ENCODE results near the gene ASIC1.
"Not testable (repeated sequence)": the region's sequence is repeated elsewhere in the genome, so short reads cannot be mapped to it uniquely, and the experiment has no call there.

Gene ASIC1

GRCh38 chr12:50073206-50073605 is 15.8 kb downstream of the ASIC1 start:
- no peaks in the 10 kb centered on the region for H3K27me3 ChIP-seq (ENCODE audit: low read depth)
- in situ Hi-C loops (cut with MboI; ENCODE audit: low sequenced_read_pairs): loop anchor here (10.0 kb wide), 1 partner anchor 102 kb away; no protein-coding TSS in a partner anchor
- no peak for DNase-seq (ENCODE audit: low spot score in 2 of 2)
- H3K36me3 ChIP-seq (replicated peaks): peaks cover 3% of the 10 kb centered on the region; the same call in 1 of the 2 replicates
- H3K4me3 ChIP-seq: no peak overlapping the region
- no peaks in the 10 kb centered on the region for H3K9me3 ChIP-seq
- H3K4me1 ChIP-seq: peaks cover 3% of the 10 kb centered on the region; the same call in 1 of the 2 replicates

- Histone ChIP-seq H3K4me1 (peaks cover 3% of the 10 kb centered on the region; the same call in 1 of the 2 replicates), H3K9me3 (no peaks in the 10 kb centered on the region), H3K4me3 (no peak overlapping the region), H3K27me3 (ENCODE audit: low read depth) (no peaks in the 10 kb centered on the region), H3K36me3 (replicated peaks) (peaks cover 3% of the 10 kb centered on the region; the same call in 1 of the 2 replicates)
- in situ Hi-C loops (cut with MboI; ENCODE audit: low sequenced_read_pairs): loop anchor here (10.0 kb wide), 1 partner anchor 101 kb away; no protein-coding TSS in a partner anchor
- no peak for DNase-seq (ENCODE audit: low spot score in 2 of 2)
Measured at GRCh38 chr12:50073712-50074111, 16.3 kb downstream of the ASIC1 start.

GRCh38 chr12:50074936-50075807 is 17.8 kb downstream of the ASIC1 start:
- Histone ChIP-seq H3K4me3 (no peak overlapping the region), H3K27me3 (ENCODE audit: low read depth) (no peaks in the 10 kb centered on the region), H3K9me3 (no peaks in the 10 kb centered on the region), H3K36me3 (replicated peaks) (peaks cover 3% of the 10 kb centered on the region; the same call in 1 of the 2 replicates), H3K4me1 (peaks cover 3% of the 10 kb centered on the region; the same call in 1 of the 2 replicates)
- peak; percentile 75 to 90 for DNase-seq (ENCODE audit: low spot score in 2 of 2)
- in situ Hi-C loops (cut with MboI; ENCODE audit: low sequenced_read_pairs): loop anchor here (10.0 kb wide), 1 partner anchor 100 kb away; no protein-coding TSS in a partner anchor

GRCh38 chr12:50075808-50076170 is 18.4 kb downstream of the ASIC1 start:
- no peaks in the 10 kb centered on the region for H3K9me3 ChIP-seq
- in situ Hi-C loops (cut with MboI; ENCODE audit: low sequenced_read_pairs): loop anchor here (10.0 kb wide), 1 partner anchor 99 kb away; no protein-coding TSS in a partner anchor
- DNase-seq (ENCODE audit: low spot score in 2 of 2): no peak
- H3K27me3 ChIP-seq (ENCODE audit: low read depth): no peaks in the 10 kb centered on the region
- no peak overlapping the region for H3K4me3 ChIP-seq
- H3K36me3 ChIP-seq (replicated peaks): 0 out of 2 replicates have a peak, but pooled peaks cover 3% of the 10 kb centered on the region
- H3K4me1 ChIP-seq: no peaks in the 10 kb centered on the region

GRCh38 chr12:50077099-50077498 is 19.7 kb downstream of the ASIC1 start:
- in situ Hi-C loops (cut with MboI; ENCODE audit: low sequenced_read_pairs): loop anchor here (10.0 kb wide), 1 partner anchor 98 kb away; no protein-coding TSS in a partner anchor
- H3K9me3 ChIP-seq: no peaks in the 10 kb centered on the region
- H3K4me3 ChIP-seq: no peak overlapping the region
- no peak for DNase-seq (ENCODE audit: low spot score in 2 of 2)
- H3K27me3 ChIP-seq (ENCODE audit: low read depth): no peaks in the 10 kb centered on the region
- 0 out of 2 replicates have a peak, but pooled peaks cover 3% of the 10 kb centered on the region for H3K36me3 ChIP-seq (replicated peaks)
- H3K4me1 ChIP-seq: no peaks in the 10 kb centered on the region

- Histone ChIP-seq H3K4me1 (no peaks in the 10 kb centered on the region), H3K36me3 (replicated peaks) (0 out of 2 replicates have a peak, but pooled peaks cover 3% of the 10 kb centered on the region), H3K4me3 (no peak overlapping the region), H3K9me3 (no peaks in the 10 kb centered on the region), H3K27me3 (ENCODE audit: low read depth) (no peaks in the 10 kb centered on the region)
- in situ Hi-C loops (cut with MboI; ENCODE audit: low sequenced_read_pairs): loop anchor here (10.0 kb wide), 1 partner anchor 97 kb away; no protein-coding TSS in a partner anchor
- no peak for DNase-seq (ENCODE audit: low spot score in 2 of 2)
Measured at GRCh38 chr12:50078281-50078680, 20.9 kb downstream of the ASIC1 start.

- in situ Hi-C loops (cut with MboI; ENCODE audit: low sequenced_read_pairs): loop anchor here (10.0 kb wide), 1 partner anchor 95 kb away; no protein-coding TSS in a partner anchor
- no peak overlapping the region for H3K4me3 ChIP-seq
- DNase-seq (ENCODE audit: low spot score in 2 of 2): no peak
Measured at GRCh38 chr12:50079771-50080170, 22.4 kb downstream of the ASIC1 start.

GRCh38 chr12:50081096-50081808 is 23.9 kb downstream of the ASIC1 start:
- Histone ChIP-seq H3K36me3 (replicated peaks) (no peaks in the 10 kb centered on the region), H3K9me3 (no peaks in the 10 kb centered on the region), H3K4me1 (peaks cover 7% of the 10 kb centered on the region; the same call in 1 of the 2 replicates), H3K4me3 (no peak overlapping the region), H3K27me3 (ENCODE audit: low read depth) (no peaks in the 10 kb centered on the region)
- in situ Hi-C loops (cut with MboI; ENCODE audit: low sequenced_read_pairs): no loop called here
- DNase-seq (ENCODE audit: low spot score in 2 of 2): no peak

More at GRCh38 chr12:50079771-50080170, 22.4 kb downstream of the ASIC1 start:
- no peaks in the 10 kb centered on the region for H3K9me3 ChIP-seq
- no peaks in the 10 kb centered on the region for H3K27me3 ChIP-seq (ENCODE audit: low read depth)
- H3K36me3 ChIP-seq (replicated peaks): 0 out of 2 replicates have a peak, but pooled peaks cover 3% of the 10 kb centered on the region
- H3K4me1 ChIP-seq: peaks cover 4% of the 10 kb centered on the region; the same call in 1 of the 2 replicates

GRCh38 chr12:50082644-50083043 is 25.2 kb downstream of the ASIC1 start:
- DNase-seq (ENCODE audit: low spot score in 2 of 2): no peak
- Histone ChIP-seq H3K4me3 (no peak overlapping the region), H3K9me3 (no peaks in the 10 kb centered on the region), H3K27me3 (ENCODE audit: low read depth) (no peaks in the 10 kb centered on the region), H3K4me1 (peaks cover 7% of the 10 kb centered on the region; the same call in 1 of the 2 replicates), H3K36me3 (replicated peaks) (peaks cover 12% of the 10 kb centered on the region)
- in situ Hi-C loops (cut with MboI; ENCODE audit: low sequenced_read_pairs): no loop called here

GRCh38 chr12:50083301-50083700 is 25.9 kb downstream of the ASIC1 start:
- H3K9me3 ChIP-seq: no peaks in the 10 kb centered on the region
- no peaks in the 10 kb centered on the region for H3K27me3 ChIP-seq (ENCODE audit: low read depth)
- peaks cover 17% of the 10 kb centered on the region for H3K36me3 ChIP-seq (replicated peaks)
- peaks cover 7% of the 10 kb centered on the region; the same call in 1 of the 2 replicates for H3K4me1 ChIP-seq
- no peak overlapping the region for H3K4me3 ChIP-seq
- no peak for DNase-seq (ENCODE audit: low spot score in 2 of 2)
- in situ Hi-C loops (cut with MboI; ENCODE audit: low sequenced_read_pairs): no loop called here

- Histone ChIP-seq H3K4me3 (peak overlapping the region; percentile 74), H3K36me3 (replicated peaks) (peaks cover 28% of the 10 kb centered on the region)
- DNase-seq (ENCODE audit: low spot score in 2 of 2); H3K9me3 ChIP-seq; H3K4me1 ChIP-seq; H3K27me3 ChIP-seq (ENCODE audit: low read depth); in situ Hi-C loops (cut with MboI; ENCODE audit: low sequenced_read_pairs): not testable (repeated sequence)
Measured at GRCh38 chr12:50084409-50084774, 27.0 kb downstream of the ASIC1 start.

GRCh38 chr12:50084775-50085614 is 27.6 kb downstream of the ASIC1 start, which contains the start of gene SMARCD1:
Gene SMARCD1, plus strand, starts transcription at chr12:50085342. Its CDS starts 28 bp downstream, at chr12:50085370.
- Histone ChIP-seq H3K4me1 (peaks cover 7% of the 10 kb centered on the region; the same call in 1 of the 2 replicates), H3K36me3 (replicated peaks) (peaks cover 34% of the 10 kb centered on the region), H3K27me3 (ENCODE audit: low read depth) (no peaks in the 10 kb centered on the region), H3K4me3 (peak within 1 kb of the TSS; percentile 74), H3K9me3 (no peaks in the 10 kb centered on the region)
- in situ Hi-C loops (cut with MboI; ENCODE audit: low sequenced_read_pairs): no loop called here
- peak; percentile 97 for DNase-seq (ENCODE audit: low spot score in 2 of 2)

All from HAP-1 (cell line).